Embryonic facial prominence (tissue), 1 donor: Measurements from ENCODE around the gene FAM184A.
A peak's percentile ranks its signal among the peaks of the same experiment; 100 is the strongest.
"Not testable (repeated sequence)": the region's sequence is repeated elsewhere in the genome, so short reads cannot be mapped to it uniquely, and the experiment has no call there.

Experiments used
- DNase-seq: peaks from one replicate; pipeline ENCODE4 v3.0.0-alpha.2; 2016; ENCODE audit errors: extremely low spot score

FAM184A gene

GRCh38 chr6:119078376-119079282 lies at the start of gene FAM184A:
Gene FAM184A (minus strand): TSS chr6:119078664. CDS start chr6:119078299, 365 bp downstream.
- peak; percentile 12 for DNase-seq

- DNase-seq, result no peak
Measured at GRCh38 chr6:119127627-119128026, 49.2 kb upstream of the FAM184A start.

- DNase-seq, result no peak
Measured at GRCh38 chr6:119126826-119127225, 48.4 kb upstream of the FAM184A start.

- no peak for DNase-seq
Measured at GRCh38 chr6:119126140-119126539, 47.7 kb upstream of the FAM184A start.

GRCh38 chr6:119125576-119125975 lies 47.1 kb upstream of the FAM184A start:
- no peak for DNase-seq

- no peak for DNase-seq
Measured at GRCh38 chr6:119124079-119124824, 45.8 kb upstream of the FAM184A start.

- DNase-seq, result no peak
Measured at GRCh38 chr6:119122336-119122735, 43.9 kb upstream of the FAM184A start.

- no peak for DNase-seq
Measured at GRCh38 chr6:119121367-119121766, 42.9 kb upstream of the FAM184A start.

GRCh38 chr6:119119989-119120388 lies 41.5 kb upstream of the FAM184A start:
- DNase-seq, result no peak

GRCh38 chr6:119119062-119119461 lies 40.6 kb upstream of the FAM184A start:
- not testable (repeated sequence) for DNase-seq

- no peak for DNase-seq
Measured at GRCh38 chr6:119116712-119117281, 38.3 kb upstream of the FAM184A start.

- no peak for DNase-seq
Measured at GRCh38 chr6:119113961-119114360, 35.5 kb upstream of the FAM184A start.

- DNase-seq, result no peak
Measured at GRCh38 chr6:119112812-119113530, 34.5 kb upstream of the FAM184A start.

- peak; percentile 64 for DNase-seq
Measured at GRCh38 chr6:119110601-119111548, 32.4 kb upstream of the FAM184A start.

- no peak for DNase-seq
Measured at GRCh38 chr6:119109654-119110325, 31.3 kb upstream of the FAM184A start.

GRCh38 chr6:119108076-119108475 lies 29.6 kb upstream of the FAM184A start:
- no peak for DNase-seq

GRCh38 chr6:119105282-119105681 lies 26.8 kb upstream of the FAM184A start:
- DNase-seq, result no peak

- DNase-seq, result no peak
Measured at GRCh38 chr6:119102901-119103300, 24.4 kb upstream of the FAM184A start.

GRCh38 chr6:119100115-119100514 lies 21.7 kb upstream of the FAM184A start:
- no peak for DNase-seq

- not testable (repeated sequence) for DNase-seq
Measured at GRCh38 chr6:119097815-119098361, 19.4 kb upstream of the FAM184A start.
